Measurements from ENCODE around the gene MARK4. TPM values are rescaled to one million over a fixed set of nuclear protein-coding genes. Genes with fewer than 3 reads are reported as not detected.
A peak's percentile ranks its signal among the peaks of the same experiment; 100 is the strongest.

The MARK4 gene
- total RNA-seq, 4 donors from 2014 or later: 6.4 to 19.6 (median 14.9) TPM

- Histone ChIP-seq H3K4me3 (no peak overlapping the region), H3K9me3 (no peaks in the 10 kb centered on the region), H3K36me3 (no peaks in the 10 kb centered on the region), H3K4me1 (peaks cover 0 to 5% (median 0%) of the 10 kb centered on the region in 3 donors), H3K27me3 (peaks cover 0 to 69% (median 0%) of the 10 kb centered on the region in 4 donors), H3K27ac (no peak overlapping the region)
- TF ChIP-seq POLR2A (IDR thresholded peaks at IDR 0.05): no peak
- TF ChIP-seq CTCF (IDR thresholded peaks at IDR 0.05): no peak
- no peak for DNase-seq
- WGBS, 2 donors: 46% methylated on average over 8 to 10 of the region's 21 CpGs
- intact Hi-C loops (cut with DNase I): no loop called here
Observed at GRCh38 chr19:45315304-45315703, 64.2 kb downstream of the MARK4 start.

GRCh38 chr19:45320997-45321775 lies 70.1 kb downstream of the MARK4 start:
- H3K4me1 ChIP-seq: peaks cover 4 to 24% (median 10%) of the 10 kb centered on the region in 3 donors
- TF ChIP-seq POLR2A (IDR thresholded peaks at IDR 0.05) (no peak), CTCF (IDR thresholded peaks at IDR 0.05) (no peak)
- intact Hi-C loops (cut with DNase I): no loop called here
- 43 to 59% methylated on average over 1 to 4 of the region's 12 CpGs for WGBS, 2 donors
- no peak for DNase-seq
- H3K9me3 ChIP-seq: no peaks in the 10 kb centered on the region
- no peaks in the 10 kb centered on the region for H3K36me3 ChIP-seq
- H3K27me3 ChIP-seq: peaks cover 0 to 69% (median 6%) of the 10 kb centered on the region in 4 donors
- H3K4me3 ChIP-seq: no peak overlapping the region
- no peak overlapping the region for H3K27ac ChIP-seq

GRCh38 chr19:45321848-45322247 lies 70.8 kb downstream of the MARK4 start:
- WGBS, 2 donors: 40 to 50% methylated on average over 2 to 3 of the region's 7 CpGs
- Histone ChIP-seq H3K4me3 (no peak overlapping the region), H3K36me3 (no peaks in the 10 kb centered on the region), H3K27me3 (peaks cover 0 to 64% (median 6%) of the 10 kb centered on the region in 4 donors), H3K27ac (no peak overlapping the region), H3K9me3 (no peaks in the 10 kb centered on the region), H3K4me1 (peaks cover 5 to 29% (median 10%) of the 10 kb centered on the region in 3 donors)
- no peak for TF ChIP-seq CTCF (IDR thresholded peaks at IDR 0.05)
- TF ChIP-seq POLR2A (IDR thresholded peaks at IDR 0.05): no peak
- DNase-seq: no peak
- intact Hi-C loops (cut with DNase I): no loop called here

- no peak for TF ChIP-seq CTCF (IDR thresholded peaks at IDR 0.05)
- TF ChIP-seq POLR2A (IDR thresholded peaks at IDR 0.05): no peak
- WGBS, 2 donors: 40% methylated on average over 3 of the region's 11 CpGs; no CpG with 5 or more reads in 1 of the 2 donors
- Histone ChIP-seq H3K4me1 (peaks cover 5 to 29% (median 10%) of the 10 kb centered on the region in 3 donors), H3K27me3 (peaks cover 0 to 59% (median 6%) of the 10 kb centered on the region in 4 donors), H3K9me3 (no peaks in the 10 kb centered on the region), H3K4me3 (no peak overlapping the region), H3K36me3 (no peaks in the 10 kb centered on the region), H3K27ac (no peak overlapping the region)
- intact Hi-C loops (cut with DNase I): no loop called here
- no peak for DNase-seq
Observed at GRCh38 chr19:45322311-45322710, 71.2 kb downstream of the MARK4 start.

GRCh38 chr19:45322744-45323281 lies 71.7 kb downstream of the MARK4 start, which contains the start of gene CKM:
Gene CKM, minus strand, starts transcription at chr19:45322875. Its CDS starts 3,162 bp downstream, at chr19:45319713.
- peak within 1 kb of the TSS in 3 of 4 donors; percentile 9 to 48 (median 10) for H3K27ac ChIP-seq
- no peak for DNase-seq
- TF ChIP-seq CTCF (IDR thresholded peaks at IDR 0.05): no peak
- no peak for TF ChIP-seq POLR2A (IDR thresholded peaks at IDR 0.05)

More at GRCh38 chr19:45322744-45323281, 71.7 kb downstream of the MARK4 start, which contains the start of gene CKM:
- peaks cover 5 to 27% (median 10%) of the 10 kb centered on the region in 3 donors for H3K4me1 ChIP-seq
- H3K36me3 ChIP-seq: no peaks in the 10 kb centered on the region
- intact Hi-C loops (cut with DNase I): no loop called here
- peak within 1 kb of the TSS in 3 of 4 donors; percentile 11 to 47 (median 21) for H3K4me3 ChIP-seq
- peaks cover 0 to 54% (median 6%) of the 10 kb centered on the region in 4 donors for H3K27me3 ChIP-seq
- WGBS, 2 donors: 30 to 40% methylated on average over 2 to 11 of the region's 15 CpGs
- no peaks in the 10 kb centered on the region for H3K9me3 ChIP-seq

Data from esophagus squamous epithelium (tissue), 5 donors.